GM06990 (cell line): Measurements from ENCODE around the gene SIRT7.

ENCODE experiments used
- DNase-seq: peaks from one replicate; pipeline ENCODE4 v3.0.0-alpha.2; 2011; ENCODE audit not compliant: insufficient read length; ENCODE audit errors: extremely low read depth
- H3K27me3 ChIP-seq: replicated peaks from 2 replicates; pipeline ENCODE4 v1.6.0; 2011; ENCODE audit warnings: low read length; ENCODE audit not compliant: control insufficient read depth, insufficient read depth
- H3K36me3 ChIP-seq: 2 replicates; pipeline ENCODE4 v1.5.1; 2011; ENCODE audit warnings: low read length; ENCODE audit not compliant: control insufficient read depth, insufficient read depth
- H3K4me3 ChIP-seq: replicated peaks from 2 replicates; pipeline ENCODE4 v1.5.1; 2011; ENCODE audit warnings: low read depth, mild to moderate bottlenecking, control low read depth, low read length
- TF ChIP-seq, protein P1 (sequence below): IDR thresholded peaks from 2 replicates; pipeline ENCODE4 v1.5.1; 2011; ENCODE audit warnings: low read length, control low read depth, mild to moderate bottlenecking, inconsistent platforms; ENCODE audit not compliant: insufficient read depth, poor library complexity, severe bottlenecking

The SIRT7 gene

DNA sequence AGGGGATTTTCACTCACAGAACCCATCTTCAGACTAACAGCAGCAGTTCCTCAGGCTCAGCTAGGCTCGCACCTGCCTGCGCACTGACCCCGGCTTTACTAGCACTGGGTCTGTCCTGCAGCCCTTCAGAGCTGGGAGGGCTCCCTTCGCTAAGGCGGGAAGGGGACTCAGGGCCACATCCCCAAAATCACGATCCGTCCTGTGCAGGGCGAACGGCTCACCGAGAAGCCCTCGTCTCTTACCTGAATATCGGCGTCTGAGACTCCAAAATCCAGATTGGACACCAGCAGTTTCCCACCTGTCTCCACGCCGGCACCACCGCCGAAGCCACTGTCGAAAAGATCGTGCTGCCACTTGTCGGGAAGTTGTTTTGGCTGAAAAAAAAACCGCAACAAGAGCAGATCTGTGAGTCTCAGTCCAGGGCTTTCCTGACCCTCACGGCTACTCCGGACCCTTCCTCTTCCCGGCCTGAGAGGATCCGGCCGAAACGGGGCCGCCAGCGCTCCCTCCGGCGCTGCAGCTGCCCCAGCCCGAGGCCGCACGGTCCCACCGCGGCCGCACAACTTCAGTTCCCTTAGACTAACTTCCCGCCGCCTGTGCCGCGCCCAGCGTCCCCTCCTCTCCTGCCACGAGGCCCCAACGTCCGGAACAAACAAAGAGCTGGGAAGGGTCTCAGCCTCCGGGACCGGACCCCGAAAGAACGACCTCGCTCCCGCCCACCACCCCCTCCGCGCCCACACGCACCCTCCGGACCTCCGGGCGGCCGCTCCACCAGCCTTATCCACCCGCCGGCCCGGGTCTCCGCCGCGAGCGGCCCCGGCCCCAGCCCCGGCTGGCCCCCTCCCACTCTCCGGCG, 27.3 kb downstream of the SIRT7 start:
- peak overlapping the region; percentile 96 for H3K4me3 ChIP-seq
- peaks cover 36% of the 10 kb centered on the region for H3K36me3 ChIP-seq
- no peak for DNase-seq
- no peaks in the 10 kb centered on the region for H3K27me3 ChIP-seq
- TF ChIP-seq, protein P1, sequence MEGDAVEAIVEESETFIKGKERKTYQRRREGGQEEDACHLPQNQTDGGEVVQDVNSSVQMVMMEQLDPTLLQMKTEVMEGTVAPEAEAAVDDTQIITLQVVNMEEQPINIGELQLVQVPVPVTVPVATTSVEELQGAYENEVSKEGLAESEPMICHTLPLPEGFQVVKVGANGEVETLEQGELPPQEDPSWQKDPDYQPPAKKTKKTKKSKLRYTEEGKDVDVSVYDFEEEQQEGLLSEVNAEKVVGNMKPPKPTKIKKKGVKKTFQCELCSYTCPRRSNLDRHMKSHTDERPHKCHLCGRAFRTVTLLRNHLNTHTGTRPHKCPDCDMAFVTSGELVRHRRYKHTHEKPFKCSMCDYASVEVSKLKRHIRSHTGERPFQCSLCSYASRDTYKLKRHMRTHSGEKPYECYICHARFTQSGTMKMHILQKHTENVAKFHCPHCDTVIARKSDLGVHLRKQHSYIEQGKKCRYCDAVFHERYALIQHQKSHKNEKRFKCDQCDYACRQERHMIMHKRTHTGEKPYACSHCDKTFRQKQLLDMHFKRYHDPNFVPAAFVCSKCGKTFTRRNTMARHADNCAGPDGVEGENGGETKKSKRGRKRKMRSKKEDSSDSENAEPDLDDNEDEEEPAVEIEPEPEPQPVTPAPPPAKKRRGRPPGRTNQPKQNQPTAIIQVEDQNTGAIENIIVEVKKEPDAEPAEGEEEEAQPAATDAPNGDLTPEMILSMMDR = no peak

DNA sequence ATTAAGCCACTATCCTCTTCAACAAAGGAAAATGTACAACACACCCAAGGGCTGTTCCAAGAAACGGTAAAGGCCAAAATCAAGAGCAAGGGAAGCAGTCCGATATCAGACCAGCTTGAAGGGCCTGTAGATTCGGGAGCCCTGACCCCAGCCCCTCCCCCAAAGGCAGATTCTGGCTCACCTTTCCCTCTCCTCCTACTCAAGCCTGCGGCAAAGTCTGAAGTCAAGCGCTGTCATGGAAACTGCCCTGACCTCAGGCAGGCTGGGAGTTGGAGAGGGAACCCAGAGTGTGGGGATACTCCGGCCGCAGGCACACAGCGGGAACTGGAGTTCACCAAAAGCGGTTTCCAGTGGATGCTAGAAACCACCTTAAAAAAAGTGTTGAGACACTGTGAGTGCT, 28.4 kb downstream of the SIRT7 start:
- Histone ChIP-seq H3K36me3 (peaks cover 45% of the 10 kb centered on the region), H3K27me3 (no peaks in the 10 kb centered on the region), H3K4me3 (peak overlapping the region; percentile 96)
- TF ChIP-seq, protein P1 = no peak
- no peak for DNase-seq

DNA sequence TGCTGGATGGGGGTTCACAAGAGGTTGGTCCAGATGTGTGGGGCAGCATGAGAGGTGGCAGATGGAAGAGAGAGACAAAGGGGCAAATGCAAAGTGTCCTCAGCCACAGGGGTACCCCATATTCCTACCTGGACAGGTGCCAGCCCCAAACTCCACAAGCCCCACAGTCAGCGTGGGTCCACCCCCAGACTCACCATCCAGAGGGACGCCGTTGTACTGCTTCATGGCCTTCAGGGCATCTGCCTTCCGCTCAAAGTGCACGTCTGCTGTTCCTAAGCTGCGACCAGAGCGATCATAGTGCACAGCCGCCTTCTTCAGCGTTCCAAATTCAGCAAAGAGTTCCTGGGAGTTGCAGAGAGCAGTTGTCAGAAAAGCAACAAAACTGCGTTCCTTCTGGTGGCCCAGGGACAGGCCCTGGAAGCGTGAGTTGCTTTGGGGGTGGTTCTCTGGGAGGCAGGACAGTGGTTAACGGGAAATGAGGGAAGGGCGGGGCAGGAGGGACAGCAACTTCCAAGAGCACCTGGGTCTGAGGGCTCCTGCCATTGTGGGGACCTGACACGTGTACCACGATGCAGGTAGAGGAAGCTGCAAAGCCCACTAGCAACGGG, 28.9 kb downstream of the SIRT7 start:
- H3K4me3 ChIP-seq = no peak overlapping the region
- peaks cover 45% of the 10 kb centered on the region for H3K36me3 ChIP-seq
- DNase-seq = no peak
- no peaks in the 10 kb centered on the region for H3K27me3 ChIP-seq
- TF ChIP-seq, protein P1 = no peak

- no peak overlapping the region for H3K4me3 ChIP-seq
- TF ChIP-seq, protein P1 = no peak
- peaks cover 45% of the 10 kb centered on the region for H3K36me3 ChIP-seq
- no peaks in the 10 kb centered on the region for H3K27me3 ChIP-seq
- DNase-seq = no peak
These were observed 29.6 kb downstream of the SIRT7 start for GRCh38 chr17:81888105-81888987.

DNA sequence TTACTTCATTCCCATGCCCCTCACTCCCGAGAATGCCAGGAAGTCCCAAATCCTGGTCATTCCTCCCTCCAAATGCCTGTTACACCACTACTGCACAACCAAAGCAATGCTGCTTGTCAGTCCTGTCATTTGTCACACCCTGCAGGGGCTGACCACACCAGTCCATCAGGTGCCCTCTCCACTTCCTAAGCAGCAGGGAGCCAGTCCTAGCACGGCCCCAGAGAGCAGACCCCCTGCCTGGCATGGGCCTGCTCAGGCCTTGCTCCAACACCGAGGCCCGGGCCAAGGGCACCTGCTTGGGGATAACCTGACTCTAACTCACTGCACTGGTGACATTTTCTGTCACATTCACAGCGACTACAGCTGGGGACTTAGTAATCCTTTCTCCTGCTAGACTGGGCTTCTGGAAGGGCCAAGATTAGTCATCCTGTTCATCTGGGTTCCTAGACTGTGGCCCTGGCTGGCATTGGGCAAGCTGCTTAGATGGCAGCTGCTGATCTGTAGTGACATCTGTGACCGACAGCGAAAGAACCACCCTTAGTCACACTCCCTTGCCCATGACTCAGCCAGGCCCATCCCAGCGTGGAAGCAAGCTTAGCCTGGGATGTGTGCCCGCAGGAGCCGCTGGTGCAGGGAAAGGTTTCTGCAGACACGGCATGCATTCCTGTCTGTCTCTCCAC, 32.0 kb downstream of the SIRT7 start:
- no peaks in the 10 kb centered on the region for H3K27me3 ChIP-seq
- TF ChIP-seq, protein P1 = no peak
- peaks cover 45% of the 10 kb centered on the region for H3K36me3 ChIP-seq
- no peak for DNase-seq
- no peak overlapping the region for H3K4me3 ChIP-seq
